DND-41 (cell line): ENCODE results near the gene KRTAP5-6.

Experiments
- ATAC-seq: fragments of 200-7000 bp; cut with Tn5 transposase; 3 replicates; pipeline ENCODE4 v1.9.1; 2021; ENCODE audit warnings: low read depth; ENCODE audit not compliant: insufficient read depth
- DNase-seq: peaks from one replicate; pipeline ENCODE4 v3.0.0-alpha.2; 2020
- H2AFZ ChIP-seq: 2 replicates; pipeline ENCODE4 v1.6.0; 2012; ENCODE audit warnings: low read depth, low read length
- H3K27ac ChIP-seq: 2 replicates; pipeline ENCODE4 v1.5.1; 2012; ENCODE audit warnings: low read length, inconsistent platforms
- H3K27me3 ChIP-seq: fragments of 200-600 bp; sonication (generic); 2 replicates; pipeline ENCODE4 v1.6.0; 2012; ENCODE audit warnings: low read length, mild to moderate bottlenecking, inconsistent platforms; ENCODE audit not compliant: insufficient read depth, poor library complexity
- H3K36me3 ChIP-seq: 2 replicates; pipeline ENCODE4 v1.5.1; 2012; ENCODE audit warnings: low read length, inconsistent platforms; ENCODE audit not compliant: insufficient read depth
- H3K4me1 ChIP-seq: 2 replicates; pipeline ENCODE4 v1.5.1; 2012; ENCODE audit warnings: mild to moderate bottlenecking, low read length; ENCODE audit not compliant: insufficient read depth
- H3K4me2 ChIP-seq: 2 replicates; pipeline ENCODE4 v1.6.0; 2012; ENCODE audit warnings: mild to moderate bottlenecking, moderate library complexity, low read length, inconsistent platforms; ENCODE audit not compliant: insufficient read depth
- H3K4me3 ChIP-seq, 2 experiments: fragments of 200-600 bp in 1 of 2; shearing (Covaris generic) in 1 of 2; 2 replicates each; pipeline ENCODE4 v1.5.1; 2012 to 2016; ENCODE audit warnings: inconsistent platforms in 2 of 2, low read length in 2 of 2, mild to moderate bottlenecking in 2 of 2, low read depth in 1 of 2, moderate library complexity in 1 of 2
- H3K79me2 ChIP-seq: 2 replicates; pipeline ENCODE4 v1.6.0; 2012; ENCODE audit warnings: low read length, inconsistent platforms; ENCODE audit not compliant: insufficient read depth
- H3K9ac ChIP-seq: 2 replicates; pipeline ENCODE4 v1.6.0; 2012; ENCODE audit warnings: low read depth, mild to moderate bottlenecking, inconsistent platforms, low read length, moderate library complexity
- H3K9me3 ChIP-seq: 2 replicates; pipeline ENCODE4 v1.5.1; 2012; ENCODE audit warnings: low read length, moderate library complexity, mild to moderate bottlenecking, inconsistent platforms; ENCODE audit not compliant: insufficient read depth, severe bottlenecking
- H4K20me1 ChIP-seq: 2 replicates; pipeline ENCODE4 v1.6.0; 2012; ENCODE audit warnings: low read length; ENCODE audit not compliant: insufficient read depth
- EZH2 ChIP-seq: IDR thresholded peaks from 3 replicates; pipeline ENCODE4 v1.6.1; 2012; ENCODE audit warnings: borderline replicate concordance, low read depth, mild to moderate bottlenecking, moderate library complexity, low read length, inconsistent platforms; ENCODE audit not compliant: severe bottlenecking
- TF ChIP-seq, protein P1 (sequence below): IDR thresholded peaks from 2 replicates; pipeline ENCODE4 v1.5.1; 2012; ENCODE audit warnings: borderline replicate concordance, low read length, moderate library complexity, mild to moderate bottlenecking; ENCODE audit not compliant: poor library complexity, severe bottlenecking; ENCODE audit errors: extremely low read depth

Gene KRTAP5-6

DNA sequence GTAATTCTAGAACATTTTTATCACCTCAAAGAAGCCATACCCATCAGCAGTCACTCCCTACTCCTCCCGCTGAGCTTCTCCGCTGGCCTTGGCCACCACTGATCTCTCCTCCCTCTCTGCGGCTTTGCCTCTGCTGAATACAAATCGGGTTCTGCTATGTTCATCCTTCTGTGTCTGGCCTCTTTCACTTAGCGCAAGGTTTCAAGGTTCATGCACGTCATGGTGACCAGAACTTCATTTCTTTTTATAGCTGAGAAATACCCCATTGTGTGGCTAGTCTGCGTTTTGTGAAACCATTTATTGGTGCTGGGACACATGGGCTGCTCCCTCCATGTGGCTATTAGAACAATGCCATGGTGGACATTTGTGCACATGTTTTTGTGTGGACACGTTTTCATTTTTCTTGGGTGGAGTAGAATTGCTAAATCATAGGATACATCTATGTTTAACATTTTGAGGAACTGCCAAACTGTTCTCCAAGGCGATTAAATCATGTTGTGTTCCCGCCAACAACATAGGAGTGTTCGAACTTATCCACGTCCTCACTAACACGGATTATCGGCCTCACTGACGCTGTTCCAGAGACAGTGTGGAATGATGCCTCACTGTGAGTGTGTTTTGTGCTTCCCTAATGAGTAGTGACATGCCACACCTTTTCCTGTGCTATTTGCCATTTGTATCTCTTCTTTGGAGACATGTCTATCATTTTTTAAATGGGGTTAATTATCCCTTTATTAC lies 24.2 kb upstream of the KRTAP5-6 start:
- H3K4me3 ChIP-seq: no peak overlapping the region
- peaks cover 27% of the 10 kb centered on the region for H3K27me3 ChIP-seq
- H2AFZ ChIP-seq: no peak overlapping the region
- no peak for DNase-seq
- no peak overlapping the region for H3K27ac ChIP-seq
- no peak overlapping the region for H3K9ac ChIP-seq
- no peaks in the 10 kb centered on the region for H3K9me3 ChIP-seq
- H3K36me3 ChIP-seq: no peaks in the 10 kb centered on the region
- ATAC-seq: no peak
- 0 out of 2 replicates have a peak, but pooled peaks cover 2% of the 10 kb centered on the region for H4K20me1 ChIP-seq
- TF ChIP-seq EZH2: no peak
- TF ChIP-seq, protein P1, sequence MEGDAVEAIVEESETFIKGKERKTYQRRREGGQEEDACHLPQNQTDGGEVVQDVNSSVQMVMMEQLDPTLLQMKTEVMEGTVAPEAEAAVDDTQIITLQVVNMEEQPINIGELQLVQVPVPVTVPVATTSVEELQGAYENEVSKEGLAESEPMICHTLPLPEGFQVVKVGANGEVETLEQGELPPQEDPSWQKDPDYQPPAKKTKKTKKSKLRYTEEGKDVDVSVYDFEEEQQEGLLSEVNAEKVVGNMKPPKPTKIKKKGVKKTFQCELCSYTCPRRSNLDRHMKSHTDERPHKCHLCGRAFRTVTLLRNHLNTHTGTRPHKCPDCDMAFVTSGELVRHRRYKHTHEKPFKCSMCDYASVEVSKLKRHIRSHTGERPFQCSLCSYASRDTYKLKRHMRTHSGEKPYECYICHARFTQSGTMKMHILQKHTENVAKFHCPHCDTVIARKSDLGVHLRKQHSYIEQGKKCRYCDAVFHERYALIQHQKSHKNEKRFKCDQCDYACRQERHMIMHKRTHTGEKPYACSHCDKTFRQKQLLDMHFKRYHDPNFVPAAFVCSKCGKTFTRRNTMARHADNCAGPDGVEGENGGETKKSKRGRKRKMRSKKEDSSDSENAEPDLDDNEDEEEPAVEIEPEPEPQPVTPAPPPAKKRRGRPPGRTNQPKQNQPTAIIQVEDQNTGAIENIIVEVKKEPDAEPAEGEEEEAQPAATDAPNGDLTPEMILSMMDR: no peak
- no peak overlapping the region for H3K4me2 ChIP-seq
- H3K4me1 ChIP-seq: no peaks in the 10 kb centered on the region
- H3K79me2 ChIP-seq: no peaks in the 10 kb centered on the region

DNA sequence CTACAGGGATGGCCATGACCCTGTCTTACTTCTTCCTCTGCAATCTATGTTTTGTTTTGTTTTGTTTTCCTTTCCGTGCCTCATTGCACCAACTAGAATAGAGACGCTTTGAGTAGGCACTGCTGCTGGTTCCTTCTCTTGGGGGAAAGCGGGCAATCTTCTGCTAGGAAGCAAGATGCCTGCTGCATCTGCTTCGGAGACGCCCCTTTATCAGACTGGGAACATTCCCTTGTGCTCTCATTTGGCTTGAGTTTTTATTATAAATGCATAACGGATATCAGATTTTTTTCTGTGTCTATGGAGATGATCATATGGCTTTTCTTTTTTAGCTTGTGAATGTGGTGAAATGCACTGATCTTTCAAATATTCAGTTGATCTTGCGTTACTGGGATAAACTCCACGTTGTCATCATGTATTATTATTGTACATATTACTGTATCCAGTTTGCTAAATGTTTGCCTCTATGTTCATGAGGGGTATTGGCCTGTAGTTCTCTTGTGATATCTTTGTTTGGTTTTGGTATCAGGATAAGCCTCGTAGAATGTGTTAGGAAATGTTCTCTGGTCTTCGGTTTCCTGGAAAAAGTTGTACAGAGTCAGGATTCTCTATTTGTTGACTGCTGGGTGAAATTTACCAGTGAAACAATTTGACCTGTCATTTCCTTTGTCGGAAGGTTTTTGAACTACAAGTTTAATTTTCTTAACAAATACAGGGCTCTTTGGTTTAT lies 23.4 kb upstream of the KRTAP5-6 start:
- TF ChIP-seq EZH2: no peak
- TF ChIP-seq, protein P1: no peak
- Histone ChIP-seq H3K4me1 (no peaks in the 10 kb centered on the region), H3K4me2 (no peak overlapping the region), H4K20me1 (no peaks in the 10 kb centered on the region), H3K9ac (no peak overlapping the region), H3K27ac (no peak overlapping the region), H3K4me3 (no peak overlapping the region), H3K79me2 (no peaks in the 10 kb centered on the region), H3K9me3 (no peaks in the 10 kb centered on the region), H2AFZ (no peak overlapping the region), H3K36me3 (no peaks in the 10 kb centered on the region), H3K27me3 (peaks cover 19% of the 10 kb centered on the region)
- ATAC-seq: no peak
- DNase-seq: no peak

GRCh38 chr11:1674173-1675131 lies 22.5 kb upstream of the KRTAP5-6 start:
- no peak for DNase-seq
- no peak overlapping the region for H3K9ac ChIP-seq
- no peak overlapping the region for H2AFZ ChIP-seq
- no peak overlapping the region for H3K27ac ChIP-seq
- no peak overlapping the region for H3K4me3 ChIP-seq
- H4K20me1 ChIP-seq: no peaks in the 10 kb centered on the region
- H3K4me1 ChIP-seq: no peaks in the 10 kb centered on the region
- H3K36me3 ChIP-seq: no peaks in the 10 kb centered on the region
- ATAC-seq: no peak
- TF ChIP-seq, protein P1: no peak
- TF ChIP-seq EZH2: no peak
- peaks cover 12% of the 10 kb centered on the region for H3K27me3 ChIP-seq
- H3K9me3 ChIP-seq: no peaks in the 10 kb centered on the region
- no peaks in the 10 kb centered on the region for H3K79me2 ChIP-seq
- H3K4me2 ChIP-seq: no peak overlapping the region
